Neural progenitor cell (in vitro differentiated cells): ENCODE data around the gene CORO7. TPM values are rescaled to one million over a fixed set of nuclear protein-coding genes. Genes with fewer than 3 reads are reported as not detected.

Source experiments
- DNase-seq: peaks from one replicate; pipeline ENCODE4 v3.0.0-alpha.2; 2016; ENCODE audit warnings: low spot score
- H2AFZ ChIP-seq: fragments of 200-600 bp; sonication (generic); replicated peaks from 2 replicates; pipeline ENCODE4 v1.6.1; 2016; ENCODE audit warnings: antibody characterized with exemption
- H3F3A ChIP-seq: fragments of 200-600 bp; sonication (generic); 2 replicates; pipeline ENCODE4 v1.6.1; 2016; ENCODE audit warnings: antibody characterized with exemption, low read depth
- H3K27ac ChIP-seq: fragments of 200-600 bp; sonication (generic); 2 replicates; pipeline ENCODE4 v1.5.1; 2016; ENCODE audit warnings: mild to moderate bottlenecking
- H3K27me3 ChIP-seq: fragments of 200-600 bp; sonication (generic); 2 replicates; pipeline ENCODE4 v1.6.1; 2016; ENCODE audit warnings: mild to moderate bottlenecking, moderate library complexity
- H3K36me3 ChIP-seq: fragments of 200-600 bp; sonication (generic); 2 replicates; pipeline ENCODE4 v1.5.1; 2016
- H3K4me1 ChIP-seq: fragments of 200-600 bp; sonication (generic); 2 replicates; pipeline ENCODE4 v1.6.1; 2016; ENCODE audit warnings: mixed run types
- H3K4me2 ChIP-seq: fragments of 200-600 bp; sonication (generic); 2 replicates; pipeline ENCODE4 v1.6.1; 2016
- H3K4me3 ChIP-seq: fragments of 200-600 bp; sonication (generic); 2 replicates; pipeline ENCODE4 v1.5.1; 2016
- H3K79me2 ChIP-seq: fragments of 200-600 bp; sonication (generic); 2 replicates; pipeline ENCODE4 v1.6.1; 2016; ENCODE audit warnings: low read depth
- H3K9ac ChIP-seq: fragments of 200-600 bp; sonication (generic); 2 replicates; pipeline ENCODE4 v1.6.1; 2016
- H3K9me3 ChIP-seq: fragments of 200-600 bp; sonication (generic); 2 replicates; pipeline ENCODE4 v1.5.1; 2016; ENCODE audit warnings: low read depth
- H4K20me1 ChIP-seq: fragments of 200-600 bp; sonication (generic); 2 replicates; pipeline ENCODE4 v1.6.1; 2016; ENCODE audit warnings: low read depth
- H3K27ac Mint-ChIP-seq: 3 replicates; pipeline ENCODE4 v1.8.0; 2021; ENCODE audit warnings: mixed read lengths
- H3K27me3 Mint-ChIP-seq: 2 replicates; pipeline ENCODE4 v1.8.0; 2022; ENCODE audit warnings: low read depth, mild to moderate bottlenecking, inconsistent platforms, moderate library complexity, mixed read lengths; ENCODE audit not compliant: insufficient read depth
- H3K36me3 Mint-ChIP-seq: 3 replicates; pipeline ENCODE4 v1.8.0; 2021; ENCODE audit warnings: mixed read lengths
- H3K4me1 Mint-ChIP-seq: 3 replicates; pipeline ENCODE4 v1.8.0; 2021; ENCODE audit warnings: mixed read lengths
- H3K4me3 Mint-ChIP-seq: 3 replicates; pipeline ENCODE4 v1.8.0; 2021; ENCODE audit warnings: mild to moderate bottlenecking, moderate library complexity, mixed read lengths
- H3K9me3 Mint-ChIP-seq: 3 replicates; pipeline ENCODE4 v1.8.0; 2020; ENCODE audit warnings: mixed read lengths
- CTCF ChIP-seq: fragments of 200-600 bp; sonication (generic); IDR thresholded peaks from 2 replicates; pipeline ENCODE4 v1.5.1; 2017; ENCODE audit warnings: antibody characterized with exemption, mild to moderate bottlenecking
- EZH2 ChIP-seq: fragments of 200-600 bp; sonication (generic); IDR thresholded peaks from 2 replicates; pipeline ENCODE4 v1.6.1; 2017; ENCODE audit warnings: antibody characterized with exemption, mild to moderate bottlenecking, moderate library complexity
- EZH2phosphoT487 ChIP-seq: fragments of 200-600 bp; sonication (generic); IDR thresholded peaks from 2 replicates; pipeline ENCODE4 v1.6.1; 2017; ENCODE audit warnings: antibody characterized with exemption
- small RNA-seq: library from RNA; depleted of rRNA; stranded (forward); fragments of <200 nt; gene quantifications from one replicate; pipeline ENCODE3, GENCODE V24; 2015
- total RNA-seq: library from RNA; depleted of rRNA; stranded (reverse); fragments of >200 nt; gene quantifications from 2 replicates; pipeline ENCODE4 v1.2.3, GENCODE V29; 2015; ENCODE audit warnings: low replicate concordance

The CORO7 gene
- total RNA-seq, 1 donor from 2014 or later = 6.8 TPM

GRCh38 chr16:4307215-4308037, 109.0 kb downstream of the CORO7 start:
- TF ChIP-seq EZH2phosphoT487 (no peak), CTCF (no peak), EZH2 (no peak)
- H3K36me3 ChIP-seq = no peaks in the 10 kb centered on the region

GRCh38 chr16:4306470-4307214, 109.8 kb downstream of the CORO7 start:
- Histone ChIP-seq H3F3A (peaks cover 40% of the 10 kb centered on the region), H4K20me1 (no peaks in the 10 kb centered on the region), H3K79me2 (no peaks in the 10 kb centered on the region), H3K27me3 (no peaks in the 10 kb centered on the region), H3K27ac (no peak overlapping the region), H3K36me3 (no peaks in the 10 kb centered on the region), H3K4me2 (peak overlapping the region; percentile 79), H3K4me3 (peak overlapping the region; percentile 53), H3K4me1 (peaks cover 16% of the 10 kb centered on the region), H3K9me3 (no peaks in the 10 kb centered on the region), H3K9ac (no peak overlapping the region), H2AFZ (no peak overlapping the region)
- DNase-seq = peak; percentile 45
- Mint-ChIP-seq H3K36me3 (no peaks in the 10 kb centered on the region), H3K4me3 (peak overlapping the region; percentile 87), H3K4me1 (peaks cover 41% of the 10 kb centered on the region), H3K27ac (peak overlapping the region; percentile 82), H3K9me3 (no peaks in the 10 kb centered on the region), H3K27me3 (peaks cover 13% of the 10 kb centered on the region)
- TF ChIP-seq EZH2 = no peak
- TF ChIP-seq CTCF = no peak
- no peak for TF ChIP-seq EZH2phosphoT487

More at GRCh38 chr16:4307215-4308037, 109.0 kb downstream of the CORO7 start:
- H3K27me3 ChIP-seq = peaks cover 2% of the 10 kb centered on the region
- H3K4me2 ChIP-seq = peak overlapping the region; percentile 79
- H3K4me1 Mint-ChIP-seq = peaks cover 41% of the 10 kb centered on the region
- H4K20me1 ChIP-seq = no peaks in the 10 kb centered on the region
- no peaks in the 10 kb centered on the region for H3K9me3 Mint-ChIP-seq
- peak overlapping the region; percentile 87 for H3K4me3 Mint-ChIP-seq
- H3K4me1 ChIP-seq = peaks cover 16% of the 10 kb centered on the region
- DNase-seq = peak; percentile 97
- H3K27me3 Mint-ChIP-seq = peaks cover 13% of the 10 kb centered on the region
- H3K36me3 Mint-ChIP-seq = no peaks in the 10 kb centered on the region
- H3K27ac Mint-ChIP-seq = peak overlapping the region; percentile 59
- no peaks in the 10 kb centered on the region for H3K9me3 ChIP-seq
- H3K4me3 ChIP-seq = peak overlapping the region; percentile 53
- peak overlapping the region; percentile 69 for H2AFZ ChIP-seq
- H3F3A ChIP-seq = peaks cover 40% of the 10 kb centered on the region
- H3K27ac ChIP-seq = no peak overlapping the region
- no peak overlapping the region for H3K9ac ChIP-seq
- no peaks in the 10 kb centered on the region for H3K79me2 ChIP-seq

Small RNAs within 50 kb of the gene (small RNA-seq; reads per million reads assigned to genes)
- not detected for gene AC012676.2

Other genes with a start within 250 kb of the CORO7 start
- 0.06 and 0.22 TPM in 2 replicates for gene SRL, start 174.5 kb downstream of the CORO7 start, total RNA-seq
- gene TFAP4, start 143.6 kb downstream of the CORO7 start, total RNA-seq = 19.8 and 24.8 TPM in 2 replicates
- 0.15 and 1.3 TPM in 2 replicates for gene GLIS2, start 100.5 kb downstream of the CORO7 start, total RNA-seq
- 17.0 and 40.8 TPM in 2 replicates for gene PAM16, start 65.3 kb downstream of the CORO7 start, total RNA-seq
- gene VASN, start 44.7 kb downstream of the CORO7 start, total RNA-seq = 3.1 and 7.5 TPM in 2 replicates
- 27.3 and 47.2 TPM in 2 replicates for gene DNAJA3, start 9.3 kb upstream of the CORO7 start, total RNA-seq
- 47.1 and 69.1 TPM in 2 replicates for gene NMRAL1, start 58.0 kb upstream of the CORO7 start, total RNA-seq
- 11.5 and 20.3 TPM in 2 replicates for gene HMOX2, start 59.8 kb upstream of the CORO7 start, total RNA-seq
- gene CDIP1, start 122.2 kb upstream of the CORO7 start, total RNA-seq = 13.1 and 32.6 TPM in 2 replicates
- 0.11 and 0.99 TPM in 2 replicates for gene C16orf96, start 139.7 kb upstream of the CORO7 start, total RNA-seq
- 0.97 and 11.9 TPM in 2 replicates for gene UBALD1, start 198.3 kb upstream of the CORO7 start, total RNA-seq
- 17.5 and 22.4 TPM in 2 replicates for gene MGRN1, start 208.2 kb upstream of the CORO7 start, total RNA-seq